Mammary epithelial cell (primary cell): ENCODE data around the gene NOTCH3.

Source experiments
- CTCF ChIP-seq, 2 donors: IDR thresholded peaks in 1 of 2; conservative IDR thresholded peaks in 1 of 2; 2 replicates each; pipeline ENCODE4 v1.5.1; 2011 to 2012; ENCODE audit warnings: inconsistent platforms in 2 of 2, low read length in 2 of 2, mild to moderate bottlenecking in 2 of 2, control low read depth in 1 of 2, low read depth in 1 of 2; ENCODE audit not compliant: insufficient read depth in 1 of 2; ENCODE audit errors: extremely low read depth in 1 of 2
- EZH2 ChIP-seq: IDR thresholded peaks from 2 replicates; pipeline ENCODE4 v1.6.1; 2012; ENCODE audit warnings: low read length, inconsistent platforms, borderline replicate concordance

- no peak for TF ChIP-seq CTCF (conservative IDR thresholded peaks at IDR 0.05 in 1 of 2, IDR thresholded peaks at IDR 0.05 in 1 of 2; ENCODE audit: extremely low read depth in 1 of 2, insufficient read depth in 1 of 2, low read depth in 1 of 2, low read length in 2 of 2)
- no peak for TF ChIP-seq EZH2
These were observed 4.3 kb downstream of the NOTCH3 start for GRCh38 chr19:15196360-15197005.
